K562 (cell line): ENCODE measurements around the gene OLAH. TPM values are rescaled to one million over a fixed set of nuclear protein-coding genes. Genes with fewer than 3 reads are reported as not detected.

Source experiments
- CEBPG ChIP-seq, 3 experiments: fragments of 200-800 bp in 1 of 3; sonication (Bioruptor generic) in 1 of 3; sonication (generic) in 1 of 3; formaldehyde crosslinking in 1 of 3; IDR thresholded peaks in 2 of 3; conservative IDR thresholded peaks in 1 of 3; 2 replicates each; pipeline versions ENCODE4 v1.6.1 to v1.8.0; 2016 to 2022; ENCODE audit warnings: missing compliant biosample characterization in 2 of 3, missing genetic modification characterization in 2 of 3, mild to moderate bottlenecking in 1 of 3, missing genetic modification reagents in 1 of 3
- CTCF ChIP-seq, 3 experiments: IDR thresholded peaks in 2 of 3; conservative IDR thresholded peaks in 1 of 3; 2 replicates each; pipeline ENCODE4 v1.5.1; 2011 to 2012; ENCODE audit warnings: low read length in 3 of 3, mild to moderate bottlenecking in 3 of 3, control low read depth in 2 of 3, improper control_type of control experiment in 1 of 3, inconsistent platforms in 1 of 3, low read depth in 1 of 3, mixed read lengths in 1 of 3, moderate library complexity in 1 of 3; ENCODE audit not compliant: insufficient read depth in 2 of 3
- ESRRA ChIP-seq: fragments of 450-650 bp; IDR thresholded peaks from 2 replicates; pipeline ENCODE4 v1.6.1; 2014; ENCODE audit warnings: low read depth, mild to moderate bottlenecking, moderate library complexity, borderline replicate concordance
- FOSL1 ChIP-seq: fragments of 200-800 bp; sonication (Bioruptor generic); conservative IDR thresholded peaks from 2 replicates; pipeline ENCODE4 v1.6.1; 2016; ENCODE audit warnings: missing genetic modification characterization, missing compliant biosample characterization
- MTA3 ChIP-seq: fragments of 450-650 bp; formaldehyde crosslinking; IDR thresholded peaks from 2 replicates; pipeline ENCODE4 v1.6.1; 2017; ENCODE audit warnings: mild to moderate bottlenecking, borderline replicate concordance
- PHF8 ChIP-seq: fragments of 200-600 bp; sonication (generic); IDR thresholded peaks from 2 replicates; pipeline ENCODE4 v1.6.1; 2012; ENCODE audit warnings: mixed run types, mild to moderate bottlenecking, inconsistent platforms, low read length, moderate library complexity, borderline replicate concordance
- SREBF1 ChIP-seq: fragments of 150-350 bp; IDR thresholded peaks from 2 replicates; pipeline ENCODE4 v1.6.1; 2014; ENCODE audit warnings: antibody characterized with exemption, low read depth, low read length, borderline replicate concordance
- ZNF408 ChIP-seq: fragments of 250-450 bp; sonication (Bioruptor Pico); IDR thresholded peaks from 2 replicates; pipeline ENCODE4 v1.4.0; 2020; ENCODE audit warnings: low read depth, mild to moderate bottlenecking, moderate library complexity
- polyA plus RNA-seq, 8 experiments: library from polyadenylated mRNA; depleted of rRNA in 4 of 8; stranded (reverse) in 5 of 8; unstranded in 3 of 8; fragments of >200 nt; fragmentation: Nextera tagmentation in 2 of 8; fragmentation: Illumina TruSeq in 1 of 8; extraction: Ambion mirVana in 2 of 8; extraction: Trizol in 1 of 8; gene quantifications; 2 replicates each; pipeline versions ENCODE4 v1.2.1 to v1.2.3, GENCODE V29; 2011 to 2014; ENCODE audit warnings: inconsistent platforms in 1 of 8, missing spikeins in 1 of 8
- total RNA-seq, 7 experiments: library from RNA; depleted of rRNA in 6 of 7; stranded (reverse); fragments of >200 nt in 6 of 7; fragmentation: Illumina TruSeq in 2 of 7; extraction: Trizol in 2 of 7; gene quantifications; 2 replicates each; pipeline versions ENCODE4 v1.2.1 to v1.2.3, GENCODE V29; 2011 to 2021; ENCODE audit warnings: low replicate concordance in 1 of 7
- TF ChIP-seq, protein P1 (sequence below): fragments of 450-650 bp; formaldehyde crosslinking; IDR thresholded peaks from 2 replicates; pipeline ENCODE4 v1.4.0; 2022; ENCODE audit warnings: mild to moderate bottlenecking, moderate library complexity

OLAH gene
- total and polyA plus RNA-seq, 9 of the 15 experiments (the other 6 are each of a cell fraction or from before 2014, with no cell fraction given): 0.11 to 0.45 (median 0.18) TPM; not detected in 3

DNA sequence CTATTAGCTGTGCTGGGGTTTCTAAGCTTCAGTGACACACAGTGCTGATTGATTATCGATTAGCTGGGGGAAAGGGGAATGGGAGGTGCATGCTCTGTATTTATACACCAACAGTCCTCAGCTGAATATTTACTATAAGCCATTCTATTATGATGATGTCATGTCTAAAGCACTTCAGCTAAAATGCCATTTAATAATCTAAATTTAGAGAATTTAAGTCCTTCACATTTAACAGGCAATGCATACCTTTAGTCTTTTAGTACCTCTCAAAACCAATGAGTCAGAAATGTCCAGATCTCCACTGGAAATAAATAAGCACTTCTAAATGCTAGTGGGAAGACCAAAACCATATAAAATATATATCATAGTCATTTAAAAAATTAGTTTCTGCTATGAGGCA is 78.0 kb downstream of the OLAH start (continued):
- TF ChIP-seq, protein P1, sequence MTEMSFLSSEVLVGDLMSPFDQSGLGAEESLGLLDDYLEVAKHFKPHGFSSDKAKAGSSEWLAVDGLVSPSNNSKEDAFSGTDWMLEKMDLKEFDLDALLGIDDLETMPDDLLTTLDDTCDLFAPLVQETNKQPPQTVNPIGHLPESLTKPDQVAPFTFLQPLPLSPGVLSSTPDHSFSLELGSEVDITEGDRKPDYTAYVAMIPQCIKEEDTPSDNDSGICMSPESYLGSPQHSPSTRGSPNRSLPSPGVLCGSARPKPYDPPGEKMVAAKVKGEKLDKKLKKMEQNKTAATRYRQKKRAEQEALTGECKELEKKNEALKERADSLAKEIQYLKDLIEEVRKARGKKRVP (CRISPR knock-in tag): no peak
- TF ChIP-seq FOSL1 (tag) (no peak), CTCF (IDR thresholded peaks at IDR 0.05 in 2 of 3, conservative IDR thresholded peaks at IDR 0.05 in 1 of 3; ENCODE audit: insufficient read depth in 2 of 3, low read depth in 1 of 3, low read length in 3 of 3) (no peak), MTA3 (no peak), SREBF1 (no peak), PHF8 (no peak), ESRRA (no peak), CEBPG (CRISPR knock-in tag; IDR thresholded peaks at IDR 0.05) (no peak), CEBPG (tag; conservative IDR thresholded peaks at IDR 0.05 in 1 of 2, IDR thresholded peaks at IDR 0.05 in 1 of 2) (no peak), ZNF408 (CRISPR knock-in tag) (no peak)
